ENCODE measurements around the gene PADI4.

Gene PADI4

DNA sequence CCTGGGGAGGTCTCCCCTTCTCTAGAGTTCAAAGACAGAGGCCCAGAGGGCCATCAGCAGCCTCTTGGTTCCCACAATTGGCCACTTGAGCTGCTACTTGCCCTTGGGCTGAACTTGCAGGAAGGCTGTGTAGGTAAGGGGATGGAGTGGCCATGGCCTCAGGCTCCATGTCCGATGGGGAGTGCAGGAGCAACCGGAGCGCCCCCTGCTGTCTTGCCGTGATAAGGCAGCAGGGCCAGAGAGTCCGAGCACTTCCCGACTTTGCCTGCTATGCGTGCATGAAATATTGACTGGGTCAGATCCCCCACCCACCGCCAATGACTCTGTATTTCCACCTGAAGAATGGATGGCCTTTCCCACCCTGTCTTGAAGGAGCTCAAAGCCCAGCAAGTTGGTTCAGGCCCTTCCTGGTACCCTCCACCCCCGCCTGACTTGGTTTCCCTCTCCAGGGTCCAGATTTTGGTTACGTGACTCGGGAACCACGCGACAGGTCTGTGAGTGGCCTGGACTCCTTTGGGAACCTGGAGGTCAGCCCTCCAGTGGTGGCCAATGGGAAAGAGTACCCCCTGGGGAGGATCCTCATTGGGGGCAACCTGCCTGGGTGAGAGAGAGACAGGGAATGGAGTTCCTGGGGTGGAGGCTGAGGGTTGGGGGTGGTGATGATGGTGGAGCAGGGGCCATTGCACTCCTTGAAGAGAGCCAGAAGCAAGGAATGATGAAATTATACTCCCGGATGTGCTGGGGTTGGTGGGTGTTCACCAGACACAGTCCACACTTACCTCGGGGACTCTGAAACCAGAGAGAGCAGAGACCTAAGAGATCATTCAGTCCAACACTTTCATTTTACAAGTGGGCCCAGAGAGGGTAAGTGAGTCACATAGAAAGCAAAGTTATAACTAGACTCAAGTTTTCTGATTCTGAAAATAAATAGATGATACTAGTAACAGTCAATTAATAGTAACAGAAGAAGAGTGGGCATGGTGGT lies 33.5 kb upstream of the PADI4 start:
- DNase-seq (ENCODE audit: low read depth) = peak; percentile 51
- TF ChIP-seq, protein P1, sequence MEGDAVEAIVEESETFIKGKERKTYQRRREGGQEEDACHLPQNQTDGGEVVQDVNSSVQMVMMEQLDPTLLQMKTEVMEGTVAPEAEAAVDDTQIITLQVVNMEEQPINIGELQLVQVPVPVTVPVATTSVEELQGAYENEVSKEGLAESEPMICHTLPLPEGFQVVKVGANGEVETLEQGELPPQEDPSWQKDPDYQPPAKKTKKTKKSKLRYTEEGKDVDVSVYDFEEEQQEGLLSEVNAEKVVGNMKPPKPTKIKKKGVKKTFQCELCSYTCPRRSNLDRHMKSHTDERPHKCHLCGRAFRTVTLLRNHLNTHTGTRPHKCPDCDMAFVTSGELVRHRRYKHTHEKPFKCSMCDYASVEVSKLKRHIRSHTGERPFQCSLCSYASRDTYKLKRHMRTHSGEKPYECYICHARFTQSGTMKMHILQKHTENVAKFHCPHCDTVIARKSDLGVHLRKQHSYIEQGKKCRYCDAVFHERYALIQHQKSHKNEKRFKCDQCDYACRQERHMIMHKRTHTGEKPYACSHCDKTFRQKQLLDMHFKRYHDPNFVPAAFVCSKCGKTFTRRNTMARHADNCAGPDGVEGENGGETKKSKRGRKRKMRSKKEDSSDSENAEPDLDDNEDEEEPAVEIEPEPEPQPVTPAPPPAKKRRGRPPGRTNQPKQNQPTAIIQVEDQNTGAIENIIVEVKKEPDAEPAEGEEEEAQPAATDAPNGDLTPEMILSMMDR (IDR thresholded peaks at IDR 0.05; ENCODE audit: low read length, missing control alignments) = peak; percentile 76
- no peak overlapping the region for H3K4me3 ChIP-seq (replicated peaks; ENCODE audit: low read depth, low read length)

- no peak overlapping the region for H3K4me3 ChIP-seq (replicated peaks; ENCODE audit: low read depth, low read length)
- TF ChIP-seq, protein P1 (IDR thresholded peaks at IDR 0.05; ENCODE audit: low read length, missing control alignments) = no peak
- DNase-seq (ENCODE audit: low read depth) = peak; percentile 66
These were observed 31.4 kb upstream of the PADI4 start for GRCh38 chr1:17276568-17276967.

GRCh38 chr1:17277511-17278159 lies 30.4 kb upstream of the PADI4 start:
- DNase-seq (ENCODE audit: low read depth) = no peak
- H3K4me3 ChIP-seq (replicated peaks; ENCODE audit: low read depth, low read length) = no peak overlapping the region
- TF ChIP-seq, protein P1 (IDR thresholded peaks at IDR 0.05; ENCODE audit: low read length, missing control alignments) = no peak

- TF ChIP-seq, protein P1 (IDR thresholded peaks at IDR 0.05; ENCODE audit: low read length, missing control alignments) = no peak
- DNase-seq (ENCODE audit: low read depth) = no peak
- H3K4me3 ChIP-seq (replicated peaks; ENCODE audit: low read depth, low read length) = no peak overlapping the region
These were observed 28.8 kb upstream of the PADI4 start for GRCh38 chr1:17278996-17279830.

- no peak overlapping the region for H3K4me3 ChIP-seq (replicated peaks; ENCODE audit: low read depth, low read length)
- TF ChIP-seq, protein P1 (IDR thresholded peaks at IDR 0.05; ENCODE audit: low read length, missing control alignments) = no peak
- no peak for DNase-seq (ENCODE audit: low read depth)
These were observed 27.6 kb upstream of the PADI4 start for GRCh38 chr1:17280436-17280835.

- TF ChIP-seq, protein P1 (IDR thresholded peaks at IDR 0.05; ENCODE audit: low read length, missing control alignments) = no peak
- no peak overlapping the region for H3K4me3 ChIP-seq (replicated peaks; ENCODE audit: low read depth, low read length)
- DNase-seq (ENCODE audit: low read depth) = no peak
These were observed 27.1 kb upstream of the PADI4 start for GRCh38 chr1:17280894-17281293.

All from fibroblast of pulmonary artery (primary cell).